Lower leg skin (tissue), 3 donors: ENCODE measurements around the gene ATP9A.

Source experiments
- CTCF ChIP-seq, 3 donors: fragments of 450-650 bp; IDR thresholded peaks; one replicate each; pipeline ENCODE4 v1.5.1; 2016; ENCODE audit warnings: antibody characterized with exemption in 3 of 3, mild to moderate bottlenecking in 3 of 3, moderate library complexity in 2 of 3
- POLR2A ChIP-seq, 2 donors: fragments of 450-650 bp; IDR thresholded peaks; one replicate each; pipeline ENCODE4 v1.6.1; 2016 to 2017; ENCODE audit warnings: antibody characterized with exemption in 2 of 2, mild to moderate bottlenecking in 1 of 2, moderate library complexity in 1 of 2

GRCh38 chr20:51667491-51667890 is 100.7 kb downstream of the ATP9A start:
- TF ChIP-seq CTCF (IDR thresholded peaks at IDR 0.05) (no peak), POLR2A (IDR thresholded peaks at IDR 0.05) (no peak)
